PFSK-1 (cell line): ENCODE results near the gene BCAS3.

ENCODE experiments used
- FOXP2 ChIP-seq: optimal IDR thresholded peaks from 2 replicates; pipeline ENCODE3; 2011; ENCODE audit warnings: borderline replicate concordance, control low read depth, inconsistent platforms; ENCODE audit not compliant: insufficient read depth; ENCODE audit errors: extremely low read length, extremely low read depth
- POLR2AphosphoS5 ChIP-seq: IDR thresholded peaks from 2 replicates; pipeline ENCODE4 v1.6.1; 2012; ENCODE audit warnings: low read depth, mild to moderate bottlenecking, control low read depth, low read length, moderate library complexity
- SIN3A ChIP-seq: IDR thresholded peaks from 2 replicates; pipeline ENCODE4 v1.6.1; 2012; ENCODE audit warnings: mild to moderate bottlenecking, low read length, moderate library complexity, borderline replicate concordance; ENCODE audit not compliant: insufficient read depth
- TAF1 ChIP-seq: IDR thresholded peaks from 2 replicates; pipeline ENCODE4 v1.6.1; 2012; ENCODE audit warnings: low read length, control low read depth, borderline replicate concordance; ENCODE audit not compliant: insufficient read depth
- TF ChIP-seq, protein P1 (sequence below), 2 experiments: IDR thresholded peaks; 2 replicates each; pipeline versions ENCODE4 v1.6.1 to v1.8.0; 2011 to 2012; ENCODE audit warnings: low read depth in 2 of 2, low read length in 2 of 2, control low read depth in 1 of 2, inconsistent platforms in 1 of 2, mild to moderate bottlenecking in 1 of 2, moderate library complexity in 1 of 2; ENCODE audit not compliant: insufficient read depth in 1 of 2

DNA sequence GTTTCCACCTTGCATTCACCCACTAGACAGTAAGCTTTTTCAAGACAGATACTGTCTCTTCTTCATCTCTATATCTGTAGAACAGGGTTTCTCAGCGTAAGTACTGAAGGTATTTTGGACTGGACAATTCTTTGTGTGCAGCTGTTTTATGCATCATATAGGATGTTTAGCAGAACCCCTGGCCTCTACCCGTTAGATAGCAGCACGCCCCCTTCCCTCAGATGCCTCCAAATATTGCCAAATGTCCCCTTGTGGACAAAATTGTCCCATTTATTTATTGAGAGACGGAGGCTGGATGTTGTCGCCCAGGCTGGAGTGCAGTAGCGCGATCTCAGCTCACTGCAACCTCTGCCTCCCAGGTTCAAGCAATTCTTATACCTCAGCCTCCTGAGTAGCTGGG is 458.6 kb downstream of the BCAS3 start:
- TF ChIP-seq, protein P1, sequence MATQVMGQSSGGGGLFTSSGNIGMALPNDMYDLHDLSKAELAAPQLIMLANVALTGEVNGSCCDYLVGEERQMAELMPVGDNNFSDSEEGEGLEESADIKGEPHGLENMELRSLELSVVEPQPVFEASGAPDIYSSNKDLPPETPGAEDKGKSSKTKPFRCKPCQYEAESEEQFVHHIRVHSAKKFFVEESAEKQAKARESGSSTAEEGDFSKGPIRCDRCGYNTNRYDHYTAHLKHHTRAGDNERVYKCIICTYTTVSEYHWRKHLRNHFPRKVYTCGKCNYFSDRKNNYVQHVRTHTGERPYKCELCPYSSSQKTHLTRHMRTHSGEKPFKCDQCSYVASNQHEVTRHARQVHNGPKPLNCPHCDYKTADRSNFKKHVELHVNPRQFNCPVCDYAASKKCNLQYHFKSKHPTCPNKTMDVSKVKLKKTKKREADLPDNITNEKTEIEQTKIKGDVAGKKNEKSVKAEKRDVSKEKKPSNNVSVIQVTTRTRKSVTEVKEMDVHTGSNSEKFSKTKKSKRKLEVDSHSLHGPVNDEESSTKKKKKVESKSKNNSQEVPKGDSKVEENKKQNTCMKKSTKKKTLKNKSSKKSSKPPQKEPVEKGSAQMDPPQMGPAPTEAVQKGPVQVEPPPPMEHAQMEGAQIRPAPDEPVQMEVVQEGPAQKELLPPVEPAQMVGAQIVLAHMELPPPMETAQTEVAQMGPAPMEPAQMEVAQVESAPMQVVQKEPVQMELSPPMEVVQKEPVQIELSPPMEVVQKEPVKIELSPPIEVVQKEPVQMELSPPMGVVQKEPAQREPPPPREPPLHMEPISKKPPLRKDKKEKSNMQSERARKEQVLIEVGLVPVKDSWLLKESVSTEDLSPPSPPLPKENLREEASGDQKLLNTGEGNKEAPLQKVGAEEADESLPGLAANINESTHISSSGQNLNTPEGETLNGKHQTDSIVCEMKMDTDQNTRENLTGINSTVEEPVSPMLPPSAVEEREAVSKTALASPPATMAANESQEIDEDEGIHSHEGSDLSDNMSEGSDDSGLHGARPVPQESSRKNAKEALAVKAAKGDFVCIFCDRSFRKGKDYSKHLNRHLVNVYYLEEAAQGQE (IDR thresholded peaks at IDR 0.05; ENCODE audit: insufficient read depth in 1 of 2, low read depth in 2 of 2, low read length in 2 of 2): no peak
- TF ChIP-seq POLR2AphosphoS5 (no peak), TAF1 (no peak), SIN3A (no peak), FOXP2 (no peak)
